ENCODE results near the gene GPR153. TPM values are rescaled to one million over a fixed set of nuclear protein-coding genes. Genes with fewer than 3 reads are reported as not detected.

The GPR153 gene
- total RNA-seq, 2 donors from 2014 or later: 3.2 to 7.6 TPM

- Histone ChIP-seq H3K4me3 (no peak overlapping the region), H3K27me3 (replicated peaks; ENCODE audit: insufficient read depth) (no peaks in the 10 kb centered on the region), H3K36me3 (no peaks in the 10 kb centered on the region), H3K4me1 (replicated peaks) (no peaks in the 10 kb centered on the region), H3K27ac (no peak overlapping the region), H3K9me3 (no peaks in the 10 kb centered on the region)
- TF ChIP-seq POLR2A (IDR thresholded peaks at IDR 0.05): no peak
- TF ChIP-seq POLR2AphosphoS5 (IDR thresholded peaks at IDR 0.05): no peak
- no peak for TF ChIP-seq CTCF (IDR thresholded peaks at IDR 0.05)
- no peak for DNase-seq (ENCODE audit: low spot score)
- 86% methylated on average over 15 of the region's 17 CpGs for WGBS
- intact Hi-C loops (cut with DNase I): loop anchor here (5.0 kb wide), 1 partner anchor 32 kb away; the partner anchor contains the start of gene HES3
These were observed 51.0 kb downstream of the GPR153 start for GRCh38 chr1:6209661-6210580.

- no peaks in the 10 kb centered on the region for H3K27me3 ChIP-seq (replicated peaks; ENCODE audit: insufficient read depth)
- H3K36me3 ChIP-seq: no peaks in the 10 kb centered on the region
- WGBS: 49% methylated on average over 69 of the region's 99 CpGs
- no peaks in the 10 kb centered on the region for H3K9me3 ChIP-seq
- H3K27ac ChIP-seq: no peak overlapping the region
- no peaks in the 10 kb centered on the region for H3K4me1 ChIP-seq (replicated peaks)
- TF ChIP-seq POLR2AphosphoS5 (IDR thresholded peaks at IDR 0.05) (no peak), CTCF (IDR thresholded peaks at IDR 0.05) (peak in 2 of 4 experiments; percentile 16 to 20)
- no peak for DNase-seq (ENCODE audit: low spot score)
- intact Hi-C loops (cut with DNase I): loop anchor here (5.0 kb wide), 1 partner anchor 33 kb away; the partner anchor contains the start of gene HES3
- H3K4me3 ChIP-seq: no peak overlapping the region
These were observed 51.9 kb downstream of the GPR153 start for GRCh38 chr1:6208723-6209660.

GRCh38 chr1:6207921-6208320, 53.0 kb downstream of the GPR153 start:
- Histone ChIP-seq H3K36me3 (no peaks in the 10 kb centered on the region), H3K9me3 (no peaks in the 10 kb centered on the region), H3K4me1 (replicated peaks) (no peaks in the 10 kb centered on the region), H3K27ac (no peak overlapping the region), H3K4me3 (no peak overlapping the region), H3K27me3 (replicated peaks; ENCODE audit: insufficient read depth) (no peaks in the 10 kb centered on the region)
- TF ChIP-seq POLR2AphosphoS5 (IDR thresholded peaks at IDR 0.05): no peak
- no peak for TF ChIP-seq POLR2A (IDR thresholded peaks at IDR 0.05)
- TF ChIP-seq CTCF (IDR thresholded peaks at IDR 0.05): no peak
- no peak for DNase-seq (ENCODE audit: low spot score)
- intact Hi-C loops (cut with DNase I): loop anchor here (5.0 kb wide), 1 partner anchor 34 kb away; the partner anchor contains the start of gene HES3
- 85% methylated on average over 10 of the region's 10 CpGs for WGBS

GRCh38 chr1:6207075-6207885, 53.6 kb downstream of the GPR153 start:
- Histone ChIP-seq H3K9me3 (no peaks in the 10 kb centered on the region), H3K4me3 (no peak overlapping the region), H3K4me1 (replicated peaks) (no peaks in the 10 kb centered on the region), H3K36me3 (no peaks in the 10 kb centered on the region), H3K27ac (no peak overlapping the region), H3K27me3 (replicated peaks; ENCODE audit: insufficient read depth) (no peaks in the 10 kb centered on the region)
- no peak for TF ChIP-seq POLR2A (IDR thresholded peaks at IDR 0.05)
- TF ChIP-seq CTCF (IDR thresholded peaks at IDR 0.05): no peak
- TF ChIP-seq POLR2AphosphoS5 (IDR thresholded peaks at IDR 0.05): no peak
- intact Hi-C loops (cut with DNase I): loop anchor here (5.0 kb wide), 1 partner anchor 35 kb away; the partner anchor contains the start of gene HES3
- DNase-seq (ENCODE audit: low spot score): no peak
- 85% methylated on average over 19 of the region's 19 CpGs for WGBS
